ENCODE data around the gene ADGRG2.

GRCh38 chrX:19133231-19133630 is 11.0 kb upstream of the ADGRG2 start:
- TF ChIP-seq ZNF512 (CRISPR knock-in tag; IDR thresholded peaks at IDR 0.05; ENCODE audit: borderline replicate concordance) = no peak
- TF ChIP-seq SP1 (CRISPR knock-in tag; conservative IDR thresholded peaks at IDR 0.05) = no peak

All from WTC11 (cell line).